MCF 10A (cell line): ENCODE results near the gene PLXNB3. TPM values are rescaled to one million over a fixed set of nuclear protein-coding genes. Genes with fewer than 3 reads are reported as not detected.

Source experiments
- BruUV-seq: library from RNA; stranded (reverse); fragments of 400-500 nt; replicated peaks from 2 replicates; lab custom pipeline; 2021; lab: Mats Ljungman, UMichigan
- CTCF ChIA-PET: fragments of 300-600 bp; sonication (Branson Sonifier 250); formaldehyde crosslinking; extraction: SDS; loops from one replicate; lab custom pipeline; 2021; ENCODE audit warnings: antibody characterized with exemption, inconsistent platforms; lab: Yijun Ruan, JAX
- POLR2A ChIA-PET: fragments of 300-600, 350-650 bp; sonication (Branson Sonifier 250); formaldehyde crosslinking; extraction: SDS; loops from one replicate; lab custom pipeline; 2020; ENCODE audit warnings: antibody characterized with exemption, inconsistent platforms; lab: Yijun Ruan, JAX
- DNase-seq: peaks from one replicate; pipeline ENCODE4 v3.0.0-alpha.2; 2018; ENCODE audit not compliant: unreplicated experiment
- H3K27ac Mint-ChIP-seq: one replicate; pipeline ENCODE4 v1.8.0; 2022; ENCODE audit warnings: mild to moderate bottlenecking, low read depth, mixed read lengths; ENCODE audit not compliant: unreplicated experiment
- H3K27me3 Mint-ChIP-seq: one replicate; pipeline ENCODE4 v1.8.0; 2022; ENCODE audit warnings: mixed read lengths; ENCODE audit not compliant: insufficient read depth, unreplicated experiment
- H3K36me3 Mint-ChIP-seq: one replicate; pipeline ENCODE4 v1.8.0; 2022; ENCODE audit warnings: mild to moderate bottlenecking, moderate library complexity, mixed read lengths; ENCODE audit not compliant: insufficient read depth, unreplicated experiment
- H3K4me1 Mint-ChIP-seq: one replicate; pipeline ENCODE4 v1.8.0; 2022; ENCODE audit warnings: mixed read lengths; ENCODE audit not compliant: insufficient read depth, unreplicated experiment
- H3K4me3 Mint-ChIP-seq: one replicate; pipeline ENCODE4 v1.8.0; 2022; ENCODE audit warnings: mild to moderate bottlenecking, moderate library complexity, mixed read lengths; ENCODE audit not compliant: unreplicated experiment
- H3K9me3 Mint-ChIP-seq: one replicate; pipeline ENCODE4 v1.8.0; 2022; ENCODE audit warnings: mixed read lengths; ENCODE audit not compliant: unreplicated experiment
- CTCF ChIP-seq: fragments of 200-600 bp; IDR thresholded peaks from one replicate; pipeline ENCODE4 v1.8.0; 2022; ENCODE audit warnings: antibody characterized with exemption, mild to moderate bottlenecking; ENCODE audit not compliant: unreplicated experiment
- intact Hi-C: fragments of 100-400 bp; cut with micrococcal nuclease; formaldehyde crosslinking; loops from 2 replicates; pipeline ENCODE4 v1.14.1; 2022
- total RNA-seq: library from RNA; stranded (reverse); gene quantifications from 2 replicates; pipeline ENCODE4 v1.2.3, GENCODE V29; 2022

Gene PLXNB3
- total RNA-seq, 1 experiment from 2014 or later: 7.2 TPM

GRCh38 chrX:153775293-153776119, 11.5 kb downstream of the PLXNB3 start:
- no peak for DNase-seq
- Mint-ChIP-seq H3K27ac (no peak overlapping the region), H3K27me3 (no peaks in the 10 kb centered on the region), H3K4me3 (no peak overlapping the region), H3K4me1 (no peaks in the 10 kb centered on the region), H3K36me3 (peaks cover 17% of the 10 kb centered on the region), H3K9me3 (no peaks in the 10 kb centered on the region)
- intact Hi-C loops: no loop called here
- no peak for TF ChIP-seq CTCF
- ChIA-PET POLR2A (interaction anchor here (0.6 kb wide), 1 partner anchor 227 kb away, joined by 4 read pairs; no protein-coding TSS in a partner anchor), CTCF (interaction anchor here (0.6 kb wide), 3 partner anchors 157 to 178 kb away, joined by 3 read pairs; no protein-coding TSS in a partner anchor)
- no TSS peak for BruUV-seq

- Mint-ChIP-seq H3K27me3 (no peaks in the 10 kb centered on the region), H3K36me3 (peaks cover 17% of the 10 kb centered on the region), H3K9me3 (no peaks in the 10 kb centered on the region), H3K27ac (no peak overlapping the region), H3K4me1 (no peaks in the 10 kb centered on the region), H3K4me3 (no peak overlapping the region)
- ChIA-PET POLR2A (no interaction called here), CTCF (no interaction called here)
- intact Hi-C loops: no loop called here
- no peak for TF ChIP-seq CTCF
- DNase-seq: no peak
- no TSS peak for BruUV-seq
Measured at GRCh38 chrX:153776120-153776599, 12.1 kb downstream of the PLXNB3 start.

- no TSS peak for BruUV-seq
- no peaks in the 10 kb centered on the region for H3K27me3 Mint-ChIP-seq
- CTCF ChIA-PET: no interaction called here
- H3K27ac Mint-ChIP-seq: no peak overlapping the region
- no peaks in the 10 kb centered on the region for H3K4me1 Mint-ChIP-seq
- H3K36me3 Mint-ChIP-seq: peaks cover 17% of the 10 kb centered on the region
- no peaks in the 10 kb centered on the region for H3K9me3 Mint-ChIP-seq
- intact Hi-C loops: no loop called here
- no peak overlapping the region for H3K4me3 Mint-ChIP-seq
- POLR2A ChIA-PET: no interaction called here
- no peak for DNase-seq
- TF ChIP-seq CTCF: no peak
Measured at GRCh38 chrX:153776611-153777045, 12.6 kb downstream of the PLXNB3 start.

DNA sequence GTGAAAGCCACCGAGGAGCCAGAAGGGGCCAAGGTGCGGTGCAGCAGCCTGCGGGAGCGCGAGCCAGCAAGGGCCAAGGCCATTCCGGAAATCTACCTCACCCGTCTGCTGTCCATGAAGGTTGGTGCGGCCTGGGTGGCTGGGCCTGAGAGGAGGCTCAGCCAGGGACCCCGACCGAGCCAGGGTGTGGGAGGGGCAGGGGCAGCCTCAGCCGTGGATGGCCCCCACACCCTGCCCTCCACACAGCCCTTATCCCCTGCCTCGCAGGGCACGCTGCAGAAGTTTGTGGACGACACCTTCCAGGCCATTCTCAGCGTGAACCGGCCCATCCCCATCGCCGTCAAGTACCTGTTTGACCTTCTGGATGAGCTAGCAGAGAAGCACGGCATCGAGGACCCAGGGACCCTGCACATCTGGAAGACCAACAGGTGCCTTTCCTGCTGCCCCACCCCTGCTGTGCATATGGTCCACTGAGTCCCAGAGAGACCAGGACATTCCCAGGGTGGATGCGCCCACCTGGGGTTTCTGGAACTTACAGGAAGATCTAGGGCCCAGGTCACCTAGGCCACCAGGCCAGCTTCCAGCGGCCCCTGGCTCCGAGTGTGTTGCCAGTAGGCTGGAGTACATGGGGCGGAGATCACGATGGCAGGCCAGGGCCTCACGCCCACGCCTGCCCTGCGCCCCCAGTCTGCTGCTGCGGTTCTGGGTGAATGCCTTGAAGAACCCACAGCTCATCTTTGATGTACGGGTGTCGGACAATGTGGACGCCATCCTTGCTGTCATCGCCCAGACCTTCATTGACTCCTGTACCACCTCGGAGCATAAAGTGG, 13.4 kb downstream of the PLXNB3 start:
- H3K36me3 Mint-ChIP-seq: peaks cover 17% of the 10 kb centered on the region
- no peak overlapping the region for H3K27ac Mint-ChIP-seq
- BruUV-seq: no TSS peak
- POLR2A ChIA-PET: no interaction called here
- no peak for DNase-seq
- no peaks in the 10 kb centered on the region for H3K27me3 Mint-ChIP-seq
- intact Hi-C loops: no loop called here
- no peaks in the 10 kb centered on the region for H3K4me1 Mint-ChIP-seq
- H3K9me3 Mint-ChIP-seq: no peaks in the 10 kb centered on the region
- CTCF ChIA-PET: interaction anchor here (0.6 to 1.2 kb wide), 2 partner anchors 15 to 152 kb away, joined by 3 read pairs; no protein-coding TSS in a partner anchor
- TF ChIP-seq CTCF: no peak
- no peak overlapping the region for H3K4me3 Mint-ChIP-seq
